ENCODE data around the gene BTRC. TPM values are rescaled to one million over a fixed set of nuclear protein-coding genes. Genes with fewer than 3 reads are reported as not detected.
A peak's percentile ranks its signal among the peaks of the same experiment; 100 is the strongest.
"Not testable (repeated sequence)": the region's sequence is repeated elsewhere in the genome, so short reads cannot be mapped to it uniquely, and the experiment has no call there.

BTRC gene
- total RNA-seq, 1 donor from 2014 or later = 9.9 TPM

DNA sequence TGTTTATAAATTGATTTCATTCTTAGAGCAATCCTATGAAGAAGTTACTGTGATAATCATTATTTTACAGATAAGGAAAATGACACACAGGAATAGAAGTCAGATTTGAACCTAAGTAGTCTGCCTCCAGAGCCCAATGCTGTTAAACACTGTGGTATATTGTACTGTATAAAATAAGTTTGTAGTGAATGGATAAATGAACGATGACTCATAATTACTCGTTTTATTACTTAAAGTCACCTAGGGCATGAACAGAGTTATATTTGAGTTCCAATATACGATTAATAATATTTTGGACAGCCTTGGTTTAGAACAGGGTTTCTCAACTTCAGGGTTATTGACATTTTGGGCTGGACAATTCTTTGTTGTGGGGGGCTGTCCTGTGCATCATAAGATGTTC is 7.8 kb upstream of the BTRC start:
- no peak for DNase-seq (ENCODE audit: low spot score)

DNA sequence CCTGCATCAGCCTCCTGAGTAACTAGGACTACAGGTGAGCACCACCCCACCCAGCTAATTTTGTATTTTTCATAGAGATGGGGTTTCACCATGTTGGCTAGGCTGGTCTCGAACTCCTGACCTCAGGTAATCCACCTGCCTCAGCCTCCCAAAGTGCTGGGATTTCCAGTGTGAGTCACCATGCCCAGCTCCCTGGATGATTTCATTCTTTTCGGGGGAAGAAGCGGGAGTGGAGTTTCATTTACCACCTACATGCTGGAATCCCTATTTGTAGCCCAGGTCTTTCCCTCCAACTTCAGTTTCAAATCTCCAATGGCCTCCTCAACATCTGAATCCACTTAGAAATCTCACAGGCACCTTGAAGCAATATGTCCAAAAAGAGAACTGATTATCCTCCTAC is 2.9 kb upstream of the BTRC start:
- DNase-seq (ENCODE audit: low spot score) = no peak

DNA sequence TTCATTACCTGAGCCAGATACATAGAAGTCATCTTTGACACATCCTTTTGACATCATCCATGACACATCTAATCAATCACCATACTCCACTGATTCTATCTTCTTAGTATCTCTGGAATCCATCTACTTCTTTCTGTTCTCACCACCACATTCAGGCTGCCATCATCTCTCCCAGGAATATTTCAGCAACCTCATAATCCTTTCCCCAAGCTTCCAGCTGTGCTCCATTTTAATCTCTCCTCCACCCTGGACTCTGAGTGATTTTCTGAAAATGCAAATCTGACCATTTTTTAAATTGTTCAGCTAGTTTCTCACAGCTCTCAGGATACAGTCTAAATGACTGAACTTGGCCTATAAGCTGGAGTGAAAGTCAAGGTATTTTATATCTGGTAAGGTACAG is 2.5 kb upstream of the BTRC start:
- no peak for DNase-seq (ENCODE audit: low spot score)

DNA sequence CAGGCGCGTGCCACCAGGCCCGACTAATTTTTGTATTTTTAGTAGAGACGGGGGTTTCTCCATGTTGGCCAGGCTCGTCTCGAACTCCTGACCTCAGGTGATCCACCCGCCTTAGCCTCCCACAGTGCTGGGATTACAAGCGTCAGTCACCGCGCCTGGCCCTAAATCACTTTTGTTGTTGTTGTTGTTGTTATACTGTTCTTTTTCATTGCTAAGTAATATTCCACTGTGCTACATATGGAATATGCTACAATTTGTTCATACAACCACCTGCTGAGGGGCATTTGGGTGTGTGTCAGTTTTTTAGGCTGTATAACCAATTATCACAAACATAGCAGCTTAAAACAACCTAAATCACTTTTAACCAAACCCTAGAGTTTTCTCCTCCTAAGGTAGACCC is 1.1 kb upstream of the BTRC start:
- not testable (repeated sequence) for DNase-seq (ENCODE audit: low spot score)

DNA sequence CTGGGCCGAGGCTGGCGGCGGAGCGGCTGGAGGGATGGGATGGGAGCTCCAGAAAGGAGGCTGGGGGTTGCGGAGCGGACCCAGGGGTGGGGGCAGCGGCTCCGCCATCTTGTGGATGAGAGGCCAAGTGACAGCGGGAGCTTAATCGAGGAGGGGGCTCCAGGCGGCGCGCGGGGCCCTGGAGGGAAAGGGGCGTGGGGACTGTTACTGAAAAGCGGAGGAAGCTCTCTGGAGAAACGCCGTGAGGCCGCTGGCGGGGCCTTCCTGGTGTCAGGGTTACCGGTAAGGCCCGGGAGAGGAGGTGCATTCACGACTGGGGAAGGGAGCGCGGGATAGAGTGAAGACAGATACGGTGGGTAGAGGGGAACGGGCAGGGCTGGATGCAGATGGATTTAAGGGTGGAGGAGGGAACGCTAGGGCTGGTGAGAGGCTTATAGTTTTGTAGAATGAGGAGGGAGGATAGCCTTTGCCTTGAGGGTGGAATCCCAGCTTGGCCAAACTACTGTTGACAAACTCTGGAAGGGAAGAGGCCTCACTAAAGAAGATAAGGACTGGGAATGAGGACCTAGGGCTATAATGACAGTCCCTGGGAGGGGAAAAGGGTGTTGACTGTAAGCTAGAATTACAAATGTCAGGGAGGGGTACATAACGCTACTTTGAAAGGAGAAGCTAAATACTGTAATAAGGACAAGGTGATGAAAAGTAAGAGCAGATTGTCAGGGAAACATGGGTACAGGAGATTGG is 535 bp downstream of the BTRC start:
- peak; percentile 72 for DNase-seq (ENCODE audit: low spot score)

DNA sequence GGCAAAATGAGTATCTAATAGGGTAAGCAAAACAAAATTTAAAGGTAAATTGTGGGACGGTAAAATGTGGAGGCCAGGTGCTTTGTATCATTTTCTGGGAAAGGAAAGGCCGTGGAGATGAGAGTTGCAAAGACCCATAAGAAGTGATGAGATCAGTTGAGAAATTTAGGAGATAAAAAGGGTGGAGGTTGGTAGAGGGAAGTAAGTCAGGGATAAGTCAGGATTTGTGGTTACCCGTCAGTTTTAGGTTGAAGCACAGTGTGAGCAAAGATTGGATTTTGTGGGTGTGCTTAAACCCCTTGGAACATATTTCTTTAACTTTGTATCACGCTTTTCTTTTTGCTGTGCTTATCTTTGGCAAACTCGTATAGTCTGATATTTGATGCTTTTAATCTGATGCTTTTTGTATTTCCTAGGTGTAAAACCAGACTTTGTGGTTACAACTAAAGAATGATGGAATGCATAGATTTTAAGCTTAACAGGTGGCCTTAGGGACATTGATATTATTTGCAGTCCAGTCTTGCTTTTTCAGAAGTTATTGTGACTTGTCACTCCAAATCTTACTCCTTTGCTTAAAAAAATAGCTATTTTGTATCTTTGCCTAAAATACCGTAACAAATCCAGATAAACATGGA is 1.2 kb downstream of the BTRC start:
- peak; percentile 68 for DNase-seq (ENCODE audit: low spot score)

DNA sequence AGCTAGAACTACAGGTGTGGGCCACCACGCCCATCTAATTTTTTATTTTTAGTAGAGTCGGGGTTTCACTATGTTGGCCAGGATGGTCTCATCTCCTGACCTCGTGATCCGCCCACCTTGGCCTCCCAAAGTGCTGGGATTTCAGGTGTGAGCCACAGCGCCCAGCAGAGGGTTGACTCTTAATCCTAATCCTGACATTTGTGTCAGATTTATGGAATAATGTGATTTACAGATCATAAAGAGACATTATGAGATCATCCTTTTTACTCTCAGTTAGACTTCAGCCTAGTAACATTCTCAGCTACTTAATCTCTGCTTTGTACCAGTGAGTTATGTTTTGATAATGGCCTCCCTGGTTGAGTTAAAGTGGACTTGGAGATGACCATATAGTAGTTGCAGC is 2.2 kb downstream of the BTRC start:
- DNase-seq (ENCODE audit: low spot score) = no peak

DNA sequence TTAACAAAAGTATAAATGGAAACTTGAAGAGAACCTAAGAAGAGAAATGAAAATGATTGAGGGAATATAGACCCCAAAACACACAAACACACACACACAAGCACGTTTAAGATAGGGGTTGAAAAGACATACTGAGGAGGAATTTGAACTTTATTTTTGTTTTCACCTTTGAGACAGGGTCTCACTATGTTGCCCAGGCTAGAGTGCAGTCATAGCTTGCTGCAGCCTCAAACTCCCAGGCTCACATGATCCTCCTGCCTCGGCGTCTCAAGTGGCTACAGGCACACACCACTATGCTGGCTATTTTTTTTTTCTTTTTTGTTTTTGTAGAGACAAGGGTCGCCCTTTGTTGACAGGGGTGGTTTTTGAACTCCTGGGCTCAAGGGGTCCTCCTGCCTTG is 4.0 kb downstream of the BTRC start:
- DNase-seq (ENCODE audit: low spot score) = no peak

DNA sequence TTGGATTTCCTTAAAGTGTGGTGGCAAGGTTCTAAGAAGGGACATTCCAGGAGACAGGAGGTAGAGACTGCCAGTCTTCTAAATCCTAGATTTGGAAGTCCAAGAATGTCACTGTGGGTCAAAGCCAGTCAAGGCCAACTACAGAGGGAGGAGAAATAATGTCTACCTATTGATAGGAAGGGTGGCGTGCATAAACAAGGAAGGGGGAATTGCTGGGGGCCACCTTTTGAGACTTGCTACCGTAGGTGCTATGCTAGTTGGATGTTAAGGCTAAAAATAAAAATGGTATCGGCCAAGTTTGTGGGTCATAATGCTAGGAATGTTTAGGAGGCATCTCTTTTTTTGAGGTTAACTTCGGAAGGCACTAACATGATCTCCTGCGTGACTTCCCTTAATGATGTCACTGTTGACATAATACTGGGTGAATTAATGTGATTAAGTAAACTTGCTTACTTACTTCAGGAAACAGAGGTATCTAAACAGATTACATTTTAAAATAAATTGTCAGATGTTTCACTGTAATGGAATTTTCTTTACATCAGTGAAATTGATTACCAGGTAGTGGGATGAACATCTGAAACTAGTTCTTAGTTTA is 4.8 kb downstream of the BTRC start:
- DNase-seq (ENCODE audit: low spot score) = no peak

DNA sequence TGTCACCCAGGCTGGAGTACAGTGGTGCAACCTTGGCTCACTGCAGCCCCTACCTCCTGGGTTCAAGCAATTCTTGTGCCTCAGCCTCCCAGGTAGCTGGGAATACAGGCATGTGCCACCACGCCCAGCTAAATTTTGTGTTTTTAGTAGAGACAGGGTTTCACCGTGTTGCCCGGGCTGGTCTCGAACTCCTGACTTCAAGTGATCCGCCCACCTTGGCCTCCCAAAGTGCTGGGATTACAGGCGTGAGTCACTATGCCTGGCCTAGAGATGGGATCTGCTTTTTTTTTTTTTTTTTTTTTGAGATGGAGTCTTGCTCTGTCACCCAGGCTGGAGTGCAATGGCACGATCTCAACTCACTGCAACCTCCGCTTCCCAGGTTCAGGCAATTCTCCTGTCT is 6.1 kb downstream of the BTRC start:
- not testable (repeated sequence) for DNase-seq (ENCODE audit: low spot score)

DNA sequence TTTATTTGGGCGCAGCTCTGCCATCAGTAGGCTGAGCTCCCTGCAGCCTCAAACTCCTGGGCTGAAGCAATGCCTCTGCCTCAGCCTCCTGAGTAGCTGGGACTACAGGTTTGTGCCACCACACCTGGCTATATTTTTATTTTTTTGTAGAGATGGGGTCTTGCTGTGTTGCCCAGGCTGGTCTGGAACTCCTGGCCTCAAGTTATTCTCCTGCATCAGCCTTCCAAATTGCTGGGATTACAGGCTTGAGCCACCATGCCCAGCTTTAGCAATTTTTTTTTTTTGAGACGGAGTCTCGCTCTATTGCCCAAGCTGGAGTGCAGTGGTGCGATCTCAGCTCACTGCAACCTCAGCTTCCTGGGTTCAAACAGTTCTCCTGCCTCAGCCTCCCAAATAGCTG is 6.9 kb downstream of the BTRC start:
- not testable (repeated sequence) for DNase-seq (ENCODE audit: low spot score)

DNA sequence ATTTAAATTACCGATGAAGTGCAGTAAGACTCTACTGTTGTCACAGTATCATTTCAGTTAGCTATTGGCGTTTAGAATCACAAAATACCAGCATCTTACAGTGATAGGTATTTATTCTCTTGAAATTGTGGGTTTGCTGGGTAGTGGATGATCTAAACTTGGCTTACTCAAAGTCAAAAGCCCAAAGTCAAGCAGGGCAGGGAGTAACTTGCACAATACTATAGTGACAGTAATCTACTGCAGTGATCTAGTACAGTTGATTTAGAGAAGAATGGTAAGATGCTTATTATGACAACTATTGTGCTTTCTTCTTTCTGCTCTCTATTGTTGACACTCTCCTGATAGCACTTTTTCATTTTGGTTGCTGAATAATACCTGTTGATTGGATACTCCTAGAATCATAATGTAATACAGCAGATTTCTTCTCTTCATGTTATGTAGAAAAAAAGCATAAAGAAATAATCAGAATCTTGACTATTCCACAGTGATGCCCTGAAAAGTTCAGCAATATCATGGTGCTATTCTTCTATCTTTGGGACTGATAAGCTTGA is 10.0 kb downstream of the BTRC start:
- DNase-seq (ENCODE audit: low spot score) = no peak

DNA sequence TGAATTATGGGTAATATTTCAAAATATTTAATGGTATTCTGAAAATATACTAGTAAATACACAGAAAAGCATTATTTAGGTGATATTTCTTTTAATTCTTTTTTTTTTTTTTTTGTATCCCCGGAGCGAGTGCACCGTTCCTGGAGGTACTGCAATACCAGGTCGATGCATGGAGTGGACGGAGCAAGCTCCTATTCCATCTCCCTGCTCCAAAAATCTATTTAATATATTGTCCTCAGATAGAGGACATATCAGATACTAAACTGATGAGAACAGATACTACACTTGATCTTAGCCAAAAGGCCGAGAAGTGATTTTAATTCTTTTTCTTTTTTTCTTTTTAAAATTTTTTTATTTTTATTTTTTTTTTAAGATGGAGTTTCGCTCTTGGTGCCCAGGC is 10.8 kb downstream of the BTRC start:
- no peak for DNase-seq (ENCODE audit: low spot score)

DNA sequence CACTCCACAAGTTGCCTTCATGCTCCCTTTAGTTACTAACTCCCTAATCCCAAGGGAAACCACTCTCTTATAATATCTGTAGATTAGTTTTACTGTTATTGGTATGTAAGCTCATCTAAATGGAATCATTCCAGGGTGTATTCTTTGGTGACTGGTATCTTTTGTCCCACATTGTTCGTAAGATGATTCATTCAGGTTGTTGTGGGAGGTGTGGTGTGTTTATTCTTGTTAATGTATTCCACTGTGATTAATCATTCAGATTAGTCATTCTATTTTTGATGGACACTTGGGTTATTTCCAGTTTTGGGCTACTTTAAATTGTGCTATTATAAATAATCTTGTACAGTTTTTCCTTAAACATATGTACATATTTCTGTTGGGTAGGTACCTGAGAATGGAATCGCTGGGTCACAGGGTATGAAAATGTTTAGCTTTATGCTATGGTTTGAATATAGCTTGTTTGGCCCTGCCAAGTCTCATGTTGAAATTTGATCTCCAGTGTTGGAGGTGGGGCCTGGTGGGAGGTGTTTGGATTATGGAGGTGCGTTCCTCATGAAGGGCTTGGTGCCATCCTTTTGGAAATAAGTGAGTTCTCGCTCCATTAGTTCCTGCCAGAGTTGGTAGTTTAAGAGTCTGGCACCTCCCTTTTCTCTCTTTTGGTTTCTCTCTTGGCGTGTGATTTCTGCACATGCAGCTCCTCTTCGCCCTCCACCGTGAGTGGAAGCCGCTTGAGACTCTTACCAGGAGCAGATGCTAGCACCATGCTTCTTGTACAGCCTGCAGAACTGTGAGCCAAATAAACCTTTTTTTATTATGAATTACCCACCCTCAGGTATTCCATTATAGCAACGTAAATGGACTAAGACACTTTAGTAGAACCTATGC is 13.8 kb downstream of the BTRC start:
- DNase-seq (ENCODE audit: low spot score) = no peak

DNA sequence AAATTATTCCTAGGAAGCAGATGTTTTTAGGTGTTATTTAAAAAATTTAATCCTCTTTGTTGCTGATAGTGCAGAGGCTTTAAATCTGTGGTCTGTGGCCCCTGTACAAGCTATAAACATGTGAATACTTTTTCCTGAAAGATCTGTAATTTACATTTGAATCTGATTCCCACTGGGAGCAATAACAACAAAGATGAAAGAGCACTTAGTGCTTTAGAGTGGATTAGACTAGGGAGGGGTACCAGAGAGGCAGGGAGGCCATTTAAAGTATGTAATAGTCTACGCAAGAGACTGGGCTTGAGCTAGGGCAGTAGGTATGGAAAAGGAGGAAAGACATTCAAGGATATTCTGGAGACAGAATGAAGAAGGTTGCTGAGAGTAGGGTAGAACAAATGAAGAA is 19.1 kb downstream of the BTRC start:
- DNase-seq (ENCODE audit: low spot score) = no peak

DNA sequence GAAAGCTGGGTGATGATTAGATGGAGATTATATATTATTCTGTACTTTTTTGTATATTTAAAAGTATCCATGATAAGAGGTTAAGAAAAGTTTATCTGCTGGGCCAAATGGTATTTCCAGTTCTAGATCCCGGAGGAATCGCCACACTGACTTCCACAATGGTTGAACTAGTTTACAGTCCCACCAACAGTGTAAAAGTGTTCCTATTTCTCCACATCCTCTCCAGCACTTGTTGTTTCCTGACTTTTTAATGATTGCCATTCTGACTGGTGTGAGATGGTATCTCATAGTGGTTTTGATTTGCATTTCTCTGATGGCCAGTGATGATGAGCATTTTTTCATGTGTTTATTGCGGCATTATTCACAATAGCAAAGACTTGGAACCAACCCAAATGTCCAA is 20.0 kb downstream of the BTRC start:
- DNase-seq (ENCODE audit: low spot score) = not testable (repeated sequence)

DNA sequence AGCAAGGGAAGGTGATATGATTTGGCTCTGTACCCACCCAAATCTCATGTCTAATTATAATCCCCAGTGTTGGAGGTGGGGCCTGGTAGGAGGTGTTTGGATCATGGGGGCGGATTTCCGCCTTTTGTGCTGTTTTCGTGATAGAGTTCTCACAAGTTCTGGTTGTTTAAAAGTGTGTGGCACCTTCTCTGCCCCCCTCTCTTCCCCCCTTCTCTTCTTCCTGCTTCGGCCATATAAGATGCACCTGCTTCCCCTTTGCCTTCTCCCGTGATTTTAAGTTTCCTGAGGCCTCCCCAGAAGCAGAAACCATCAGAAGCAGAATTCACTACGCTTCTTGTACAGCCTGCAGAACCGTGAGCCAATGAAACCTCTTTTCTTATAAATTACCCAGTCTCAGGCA is 21.1 kb downstream of the BTRC start:
- no peak for DNase-seq (ENCODE audit: low spot score)

DNA sequence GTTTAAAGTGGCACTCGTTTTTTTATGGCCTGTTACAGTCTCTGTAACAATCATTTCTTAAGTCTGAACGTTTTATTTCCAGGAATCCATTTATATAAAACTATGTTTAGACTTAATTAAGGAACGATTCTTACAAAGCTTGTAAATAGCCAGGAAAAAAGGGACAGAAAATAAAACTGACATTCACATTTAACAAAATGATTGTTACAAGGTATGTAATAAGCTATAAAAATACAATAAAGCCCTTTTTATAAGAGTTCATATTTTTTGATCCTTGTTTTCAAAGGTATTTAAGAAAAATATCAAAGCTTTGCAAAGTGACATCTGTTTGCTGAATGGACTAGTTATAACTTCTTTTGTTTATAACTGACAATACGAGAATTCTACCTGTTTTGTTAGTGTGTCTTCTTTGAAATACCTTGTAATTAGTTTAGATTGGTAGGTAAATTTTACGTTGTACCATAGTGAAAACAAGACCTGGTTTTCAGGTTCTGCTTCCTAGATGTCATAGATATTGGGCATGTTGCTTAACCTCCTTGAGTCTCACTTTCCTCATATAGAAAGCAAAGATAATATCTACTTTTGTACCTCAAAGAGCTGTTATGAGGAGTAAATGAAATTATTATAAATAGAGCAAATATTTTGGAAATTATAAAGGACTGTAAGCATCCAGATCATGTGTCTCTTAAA is 25.8 kb downstream of the BTRC start:
- DNase-seq (ENCODE audit: low spot score) = no peak

DNA sequence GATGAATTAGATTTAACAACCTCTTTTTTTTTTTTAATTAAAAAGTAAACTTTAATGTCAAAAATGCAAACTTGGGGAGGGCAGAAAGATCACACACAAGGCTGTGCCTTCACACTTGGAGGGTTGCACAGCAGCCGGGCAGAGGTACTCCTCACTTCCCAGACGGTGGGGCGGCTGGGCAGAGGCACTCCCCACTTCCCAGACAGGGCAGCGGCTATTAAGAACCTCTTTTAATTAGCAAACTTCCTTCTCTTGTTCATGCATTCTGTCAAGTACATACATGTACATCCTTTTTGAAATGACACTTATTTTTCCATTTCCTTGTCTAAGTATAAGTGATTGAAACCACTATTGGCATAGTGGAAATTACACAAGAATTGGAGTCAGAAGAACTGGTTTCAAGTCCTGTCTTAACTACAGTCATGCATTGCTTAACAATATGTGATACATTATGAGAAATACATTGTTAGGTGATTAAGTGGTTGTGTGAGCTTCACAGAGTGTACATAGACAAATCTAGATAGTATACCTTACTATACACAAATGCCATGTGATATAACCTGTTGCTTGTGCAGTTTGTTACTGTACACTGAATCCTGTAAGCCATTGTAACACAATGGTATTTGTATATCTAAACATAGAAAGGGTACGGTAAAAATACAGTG is 26.5 kb downstream of the BTRC start:
- no peak for DNase-seq (ENCODE audit: low spot score)

DNA sequence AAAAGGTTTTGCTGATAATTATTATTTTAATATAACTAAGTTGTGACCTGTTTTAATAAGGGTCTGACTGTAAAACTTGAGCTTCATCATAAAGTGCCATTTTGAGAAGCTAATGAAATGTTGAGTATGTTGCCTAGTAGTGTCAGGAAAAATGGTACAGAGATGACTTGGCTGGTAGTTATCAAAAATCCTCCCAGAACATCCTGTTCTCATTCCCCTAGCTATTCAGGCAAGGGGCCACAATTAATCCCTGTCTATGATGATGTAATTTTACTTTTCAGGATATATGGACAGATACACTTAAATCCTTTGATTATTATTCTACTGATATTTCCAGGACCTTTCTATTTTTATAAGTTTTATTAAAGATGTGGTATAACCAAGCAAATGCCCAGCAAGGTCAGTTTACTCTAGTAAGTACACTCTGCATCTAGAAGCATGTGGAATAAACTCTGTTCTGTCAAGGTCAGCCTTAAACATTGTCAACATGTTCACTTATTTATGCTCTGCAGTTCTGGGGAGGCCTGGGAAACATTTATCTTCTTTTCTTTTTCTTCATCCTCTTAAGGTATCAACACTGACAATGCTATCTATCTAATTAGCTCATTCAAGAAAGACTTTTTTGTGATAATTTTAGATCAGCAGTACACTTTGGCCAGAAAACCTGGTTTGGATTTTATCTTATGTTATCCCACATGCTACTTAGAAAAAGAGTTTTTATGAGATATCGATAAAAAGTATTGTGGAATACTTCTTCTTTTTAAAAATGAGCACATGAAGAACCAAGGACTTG is 32.1 kb downstream of the BTRC start:
- DNase-seq (ENCODE audit: low spot score) = no peak

Data from umbilical cord (tissue), 2 donors.